Glutamatergic neuron (in vitro differentiated cells): Measurements from ENCODE around the gene BANK1. TPM values are rescaled to one million over a fixed set of nuclear protein-coding genes. Genes with fewer than 3 reads are reported as not detected.

Experiments used
- DNase-seq: peaks from one replicate; pipeline ENCODE4 v3.0.0; 2022
- H3K27ac Mint-ChIP-seq: one replicate; pipeline ENCODE4 v1.8.0; 2020; ENCODE audit warnings: mild to moderate bottlenecking, mixed read lengths, inconsistent platforms; ENCODE audit not compliant: unreplicated experiment
- H3K27me3 Mint-ChIP-seq: one replicate; pipeline ENCODE4 v1.8.0; 2020; ENCODE audit warnings: mild to moderate bottlenecking, moderate library complexity, mixed read lengths, inconsistent platforms; ENCODE audit not compliant: unreplicated experiment
- H3K36me3 Mint-ChIP-seq: one replicate; pipeline ENCODE4 v1.8.0; 2020; ENCODE audit warnings: mild to moderate bottlenecking, mixed read lengths, inconsistent platforms; ENCODE audit not compliant: unreplicated experiment
- H3K4me1 Mint-ChIP-seq: one replicate; pipeline ENCODE4 v1.8.0; 2020; ENCODE audit warnings: mild to moderate bottlenecking, low read depth, mixed read lengths, inconsistent platforms; ENCODE audit not compliant: unreplicated experiment
- H3K4me3 Mint-ChIP-seq: one replicate; pipeline ENCODE4 v1.8.0; 2020; ENCODE audit warnings: mild to moderate bottlenecking, mixed read lengths, inconsistent platforms; ENCODE audit not compliant: unreplicated experiment
- H3K9me3 Mint-ChIP-seq: one replicate; pipeline ENCODE4 v1.8.0; 2020; ENCODE audit warnings: mild to moderate bottlenecking, moderate library complexity, mixed read lengths, inconsistent platforms; ENCODE audit not compliant: unreplicated experiment
- CTCF ChIP-seq: fragments of 200-600 bp; sonication (generic); IDR thresholded peaks from one replicate; pipeline ENCODE4 v1.5.0; 2021; ENCODE audit not compliant: partially characterized antibody, unreplicated experiment
- total RNA-seq: library from RNA; stranded (reverse); fragmentation: NEBNext Ultra II Directional; extraction: Animal tissue kit (Norgen Biotek cat#: 25700); gene quantifications from one replicate; pipeline ENCODE4 v1.2.1, GENCODE V29; 2021; ENCODE audit not compliant: unreplicated experiment

Gene BANK1
- total RNA-seq, 1 donor from 2014 or later = not detected

- Mint-ChIP-seq H3K27ac (no peak overlapping the region), H3K9me3 (no peaks in the 10 kb centered on the region), H3K4me1 (no peaks in the 10 kb centered on the region), H3K4me3 (no peak overlapping the region), H3K36me3 (no peaks in the 10 kb centered on the region), H3K27me3 (no peaks in the 10 kb centered on the region)
- TF ChIP-seq CTCF = no peak
- no peak for DNase-seq
Observed at GRCh38 chr4:101960431-101960830, 169.9 kb downstream of the BANK1 start.

GRCh38 chr4:101961144-101961543 lies 170.6 kb downstream of the BANK1 start:
- no peak overlapping the region for H3K27ac Mint-ChIP-seq
- H3K4me3 Mint-ChIP-seq = no peak overlapping the region
- H3K9me3 Mint-ChIP-seq = no peaks in the 10 kb centered on the region
- no peaks in the 10 kb centered on the region for H3K36me3 Mint-ChIP-seq
- no peaks in the 10 kb centered on the region for H3K27me3 Mint-ChIP-seq
- DNase-seq = no peak
- TF ChIP-seq CTCF = no peak
- no peaks in the 10 kb centered on the region for H3K4me1 Mint-ChIP-seq

GRCh38 chr4:101967697-101968346 lies 177.3 kb downstream of the BANK1 start:
- H3K27me3 Mint-ChIP-seq = no peaks in the 10 kb centered on the region
- H3K27ac Mint-ChIP-seq = no peak overlapping the region
- no peaks in the 10 kb centered on the region for H3K36me3 Mint-ChIP-seq
- no peak for TF ChIP-seq CTCF
- H3K4me1 Mint-ChIP-seq = no peaks in the 10 kb centered on the region
- no peak overlapping the region for H3K4me3 Mint-ChIP-seq
- H3K9me3 Mint-ChIP-seq = no peaks in the 10 kb centered on the region
- DNase-seq = no peak

- DNase-seq = no peak
- Mint-ChIP-seq H3K4me1 (no peaks in the 10 kb centered on the region), H3K4me3 (no peak overlapping the region), H3K27ac (no peak overlapping the region), H3K36me3 (no peaks in the 10 kb centered on the region), H3K27me3 (no peaks in the 10 kb centered on the region), H3K9me3 (no peaks in the 10 kb centered on the region)
- no peak for TF ChIP-seq CTCF
Observed at GRCh38 chr4:101968364-101968763, 177.8 kb downstream of the BANK1 start.

GRCh38 chr4:101969965-101970364 lies 179.4 kb downstream of the BANK1 start:
- Mint-ChIP-seq H3K9me3 (no peaks in the 10 kb centered on the region), H3K36me3 (no peaks in the 10 kb centered on the region), H3K27ac (no peak overlapping the region), H3K4me1 (no peaks in the 10 kb centered on the region), H3K4me3 (no peak overlapping the region), H3K27me3 (no peaks in the 10 kb centered on the region)
- DNase-seq = no peak
- no peak for TF ChIP-seq CTCF
